Skeletal muscle cell (primary cell): ENCODE measurements around the gene ENO3.

Experiments used
- DNase-seq: peaks from one replicate; pipeline ENCODE4 v3.0.0-alpha.2; 2010; ENCODE audit warnings: low read depth
- H3K4me3 ChIP-seq: 2 replicates; pipeline ENCODE4 v1.5.1; 2011; ENCODE audit warnings: low read depth, mild to moderate bottlenecking, control low read depth, low read length, moderate library complexity

The ENO3 gene

DNA sequence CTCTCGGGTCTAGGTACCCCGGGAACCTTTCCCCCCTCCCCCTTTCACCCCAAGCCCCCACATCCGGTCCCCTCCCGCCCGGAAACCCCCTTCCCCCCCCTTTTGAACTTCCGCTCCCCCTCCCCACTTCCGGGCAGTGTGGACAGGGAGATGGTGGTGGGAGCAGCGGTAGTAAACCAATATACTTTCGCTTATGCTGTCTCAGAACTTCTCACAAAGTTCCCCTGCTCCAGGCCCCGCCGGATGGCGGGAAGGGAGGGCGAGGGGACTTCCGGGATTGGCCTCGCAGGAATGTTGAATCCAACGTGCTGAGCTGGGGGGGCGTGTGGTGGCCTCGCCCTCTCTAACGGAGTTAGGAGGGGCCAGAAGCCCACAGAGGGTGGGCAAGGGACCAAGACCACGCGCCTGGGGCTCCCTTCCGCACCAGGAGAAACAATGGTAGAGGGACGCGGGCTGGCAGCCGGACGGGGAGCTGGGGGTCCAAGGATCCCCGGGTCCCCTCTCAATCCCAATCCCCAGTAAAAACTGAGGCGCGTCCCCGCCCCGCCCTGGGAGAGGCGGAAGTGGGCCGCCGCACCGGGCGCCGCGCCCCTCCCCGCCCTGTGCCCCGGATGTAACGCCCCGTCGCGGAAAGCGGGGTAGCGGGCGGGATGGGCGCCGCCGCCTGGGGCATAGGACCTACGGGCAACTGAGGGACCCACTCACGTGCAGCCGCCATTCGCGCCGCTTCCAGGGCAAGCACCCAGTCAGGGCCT, 3.3 kb upstream of the ENO3 start:
- no peak for DNase-seq
- H3K4me3 ChIP-seq: peak overlapping the region; percentile 97

DNA sequence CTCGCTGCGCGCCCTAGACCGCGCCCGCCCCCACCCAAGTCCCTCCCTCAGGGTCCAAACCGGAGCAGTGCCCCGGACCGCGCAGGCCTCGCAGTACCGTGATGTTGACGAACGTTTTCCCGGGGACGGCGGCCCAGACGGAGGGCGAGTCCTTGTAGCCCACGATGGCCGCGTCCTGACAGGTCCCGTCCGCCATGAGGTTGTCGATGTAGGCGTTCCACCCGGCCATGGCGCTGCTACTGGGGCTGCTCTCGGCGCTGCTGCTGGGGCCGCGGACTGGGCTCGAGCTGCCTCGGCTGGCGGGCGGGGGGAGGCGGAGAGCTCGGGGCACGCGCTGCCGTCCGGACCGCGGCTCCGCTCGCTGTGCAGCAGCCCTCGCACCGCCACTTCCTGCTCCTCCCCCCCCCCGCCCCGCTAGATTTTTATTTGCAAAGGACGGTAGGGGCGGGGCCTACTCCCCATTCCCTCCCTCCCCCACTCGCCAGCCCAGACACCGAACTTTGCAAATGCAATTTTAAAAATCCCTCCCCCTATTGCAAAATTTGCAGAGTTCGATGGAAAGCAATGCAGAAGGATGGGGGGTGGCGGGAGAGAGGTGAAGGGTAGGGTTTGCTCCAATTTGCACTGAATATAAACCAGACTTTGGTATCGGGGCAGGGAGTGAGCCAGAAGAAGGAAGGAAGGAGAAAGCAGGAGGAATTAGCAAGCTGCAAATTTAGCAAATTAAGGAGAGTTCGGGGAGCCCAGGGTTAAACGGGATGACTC, 2.6 kb upstream of the ENO3 start, which contains the start of gene PFN1:
Gene PFN1 (minus strand): TSS at position 365 of the 765 bp plus-strand sequence. CDS start 136 bp downstream, at position 229.
- peak within 1 kb of the TSS; percentile 97 for H3K4me3 ChIP-seq
- peak; percentile 86 for DNase-seq

DNA sequence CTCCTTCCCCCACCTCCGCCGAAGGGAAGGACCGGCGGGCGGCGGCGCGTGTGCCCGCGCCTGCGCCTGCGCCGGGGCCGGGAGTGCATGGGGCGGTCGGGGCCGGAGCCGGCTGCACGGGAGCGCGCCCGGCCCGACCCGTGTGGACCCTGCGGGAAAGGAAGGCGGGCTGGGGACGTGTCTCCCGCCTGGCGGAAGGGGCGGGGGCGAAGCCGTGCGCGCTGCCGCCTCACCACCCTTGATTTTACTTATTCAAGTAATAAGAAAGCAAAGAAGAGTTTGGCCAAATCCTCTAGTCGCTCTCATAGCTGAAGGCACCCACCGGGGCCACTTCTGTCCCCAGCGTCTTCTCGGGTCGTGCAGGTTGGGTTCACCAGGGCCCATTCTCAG, 2.0 kb upstream of the ENO3 start:
- H3K4me3 ChIP-seq: peak overlapping the region; percentile 97
- DNase-seq: peak; percentile 80

DNA sequence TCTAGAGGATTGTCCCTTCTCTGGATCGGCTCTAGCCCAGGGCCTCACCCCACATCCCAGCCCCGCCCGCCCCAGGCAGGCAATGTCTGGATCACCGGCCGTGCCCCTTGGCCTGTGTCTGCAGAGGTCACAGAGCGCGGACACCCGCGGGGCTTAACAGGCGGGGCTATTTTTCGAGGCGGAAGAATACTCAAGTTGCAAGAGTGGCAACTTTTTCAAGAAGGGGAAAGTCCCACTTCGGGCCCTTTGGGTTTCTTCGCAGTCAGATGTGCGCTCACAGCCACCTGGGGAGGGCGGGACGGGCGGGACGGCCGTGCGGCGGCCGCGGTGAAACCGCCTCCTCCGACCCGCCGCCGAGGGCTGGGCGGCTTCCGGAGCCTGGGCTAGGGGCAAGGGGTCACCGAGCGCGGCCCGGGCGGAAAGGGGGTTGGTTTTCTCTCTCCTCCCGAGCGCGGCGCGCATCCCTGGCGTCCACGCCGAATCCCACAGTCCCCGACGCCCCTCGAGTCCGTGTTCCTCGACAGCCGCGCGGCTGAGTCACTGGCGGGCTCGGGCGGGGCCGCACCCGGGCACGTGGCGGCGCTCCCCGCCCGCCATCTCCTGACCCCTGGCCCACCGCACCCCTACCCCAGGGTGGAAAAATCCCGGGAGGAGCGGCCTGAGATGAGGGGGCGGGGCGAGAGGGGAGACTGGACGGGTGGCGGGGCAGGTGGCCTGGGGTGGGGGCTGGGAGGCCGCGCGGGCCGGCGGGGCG, 1.4 kb upstream of the ENO3 start:
- peak overlapping the region; percentile 97 for H3K4me3 ChIP-seq
- DNase-seq: no peak

DNA sequence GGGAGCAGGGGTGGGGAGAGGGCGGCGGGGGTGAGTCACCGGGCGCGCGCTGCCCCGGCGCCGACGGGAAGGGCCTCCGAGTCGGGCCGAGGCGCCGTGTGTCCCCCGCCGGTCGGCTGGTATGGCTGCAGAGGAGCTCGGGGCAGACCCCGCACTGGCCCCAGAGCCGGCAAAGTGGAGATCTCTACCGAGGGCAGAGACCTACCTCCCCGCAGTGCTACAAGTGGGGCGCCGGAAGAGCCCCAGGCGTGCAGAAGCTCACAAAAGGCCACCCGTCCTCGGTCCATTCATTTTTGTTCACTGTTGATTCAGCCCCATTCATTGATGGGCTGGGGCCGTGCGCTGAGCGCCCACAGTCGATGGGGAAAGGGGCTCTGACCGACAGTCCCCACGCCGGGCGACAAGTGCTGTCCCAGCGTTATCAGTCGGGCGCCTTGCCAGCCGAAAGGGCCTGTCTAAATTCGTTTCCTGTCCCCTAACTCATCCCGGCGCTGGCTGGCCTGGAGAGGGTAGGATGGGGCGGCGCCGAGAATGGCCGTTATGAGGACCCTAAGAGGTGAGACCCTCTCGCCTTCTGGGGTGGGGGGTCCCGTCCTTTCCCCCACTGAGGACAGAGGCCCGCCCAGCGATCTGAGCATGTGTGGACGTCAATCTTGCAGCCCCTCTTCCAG, 709 bp upstream of the ENO3 start:
- no peak for DNase-seq

DNA sequence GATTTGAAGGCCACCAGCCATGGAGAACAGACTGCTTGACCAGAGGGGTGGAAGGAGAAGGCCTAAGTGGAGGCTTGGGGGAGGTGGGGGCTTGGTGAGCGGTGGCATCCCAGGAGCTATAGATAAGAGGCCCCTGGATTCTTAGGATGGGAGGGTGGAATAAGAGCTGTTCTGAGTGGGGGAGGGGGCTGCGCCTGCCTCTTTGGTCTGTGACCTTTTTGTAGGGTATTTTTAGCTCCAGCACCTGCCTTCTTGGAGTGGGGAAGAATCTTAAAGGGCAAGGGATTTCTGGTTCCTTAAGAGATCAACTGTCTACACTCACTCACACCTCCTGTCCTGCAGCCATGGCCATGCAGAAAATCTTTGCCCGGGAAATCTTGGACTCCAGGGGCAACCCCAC, 567 bp downstream of the ENO3 start:
- H3K4me3 ChIP-seq: peak overlapping the region; percentile 27
- no peak for DNase-seq

More for the DNA sequence above, 709 bp upstream of the ENO3 start:
- peak overlapping the region; percentile 37 for H3K4me3 ChIP-seq

DNA sequence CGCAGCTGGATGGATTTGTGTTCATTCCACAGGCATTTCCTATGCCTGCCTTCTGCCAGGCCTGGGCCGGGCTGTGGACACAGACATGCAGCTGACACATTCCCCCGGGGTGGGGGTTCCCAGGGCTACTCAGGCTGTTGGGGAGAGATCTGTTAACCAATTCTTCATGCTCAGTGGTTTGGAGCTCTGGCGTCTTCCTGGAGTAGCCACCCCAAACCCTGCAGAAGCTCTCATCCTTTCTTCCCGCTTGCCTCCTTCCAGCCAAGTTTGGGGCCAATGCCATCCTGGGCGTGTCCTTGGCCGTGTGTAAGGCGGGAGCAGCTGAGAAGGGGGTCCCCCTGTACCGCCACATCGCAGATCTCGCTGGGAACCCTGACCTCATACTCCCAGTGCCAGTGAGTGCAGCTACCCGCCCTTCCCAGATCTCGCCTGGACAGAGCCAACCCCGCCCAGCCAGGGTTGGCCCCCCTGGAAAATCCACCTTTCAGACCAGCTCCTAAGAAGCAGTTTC, 2.6 kb downstream of the ENO3 start:
- H3K4me3 ChIP-seq: peak overlapping the region; percentile 17
- DNase-seq: no peak

DNA sequence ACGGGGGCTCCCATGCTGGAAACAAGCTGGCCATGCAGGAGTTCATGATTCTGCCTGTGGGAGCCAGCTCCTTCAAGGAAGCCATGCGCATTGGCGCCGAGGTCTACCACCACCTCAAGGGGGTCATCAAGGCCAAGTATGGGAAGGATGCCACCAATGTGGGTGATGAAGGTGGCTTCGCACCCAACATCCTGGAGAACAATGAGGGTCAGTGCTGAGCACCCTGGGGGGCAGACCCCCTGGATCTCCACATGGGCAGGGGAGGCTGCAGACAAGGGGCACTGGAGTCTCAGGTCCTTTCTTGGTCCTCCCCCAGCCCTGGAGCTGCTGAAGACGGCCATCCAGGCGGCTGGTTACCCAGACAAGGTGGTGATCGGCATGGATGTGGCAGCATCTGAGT, 4.2 kb downstream of the ENO3 start:
- no peak overlapping the region for H3K4me3 ChIP-seq
- DNase-seq: no peak

DNA sequence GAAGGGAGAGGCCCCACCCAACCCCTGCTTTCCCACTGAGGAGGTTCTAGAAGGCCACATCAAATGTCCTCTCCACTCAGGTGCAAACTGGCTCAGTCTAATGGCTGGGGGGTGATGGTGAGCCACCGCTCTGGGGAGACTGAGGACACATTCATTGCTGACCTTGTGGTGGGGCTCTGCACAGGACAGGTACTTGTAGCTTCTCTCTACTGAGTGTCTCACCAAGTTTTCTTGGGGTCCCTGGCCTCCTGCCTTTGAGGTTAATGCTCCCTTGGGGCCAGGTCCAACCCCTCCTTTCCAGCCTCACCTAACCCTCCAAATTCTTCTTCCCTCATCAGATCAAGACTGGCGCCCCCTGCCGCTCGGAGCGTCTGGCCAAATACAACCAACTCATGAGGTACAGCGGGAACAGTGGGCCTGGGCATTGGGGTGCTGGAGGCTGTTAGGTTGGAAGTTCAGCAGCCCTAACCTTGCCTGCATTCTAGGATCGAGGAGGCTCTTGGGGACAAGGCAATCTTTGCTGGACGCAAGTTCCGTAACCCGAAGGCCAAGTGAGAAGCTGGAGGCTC, 5.7 kb downstream of the ENO3 start:
- DNase-seq: no peak
- H3K4me3 ChIP-seq: no peak overlapping the region

DNA sequence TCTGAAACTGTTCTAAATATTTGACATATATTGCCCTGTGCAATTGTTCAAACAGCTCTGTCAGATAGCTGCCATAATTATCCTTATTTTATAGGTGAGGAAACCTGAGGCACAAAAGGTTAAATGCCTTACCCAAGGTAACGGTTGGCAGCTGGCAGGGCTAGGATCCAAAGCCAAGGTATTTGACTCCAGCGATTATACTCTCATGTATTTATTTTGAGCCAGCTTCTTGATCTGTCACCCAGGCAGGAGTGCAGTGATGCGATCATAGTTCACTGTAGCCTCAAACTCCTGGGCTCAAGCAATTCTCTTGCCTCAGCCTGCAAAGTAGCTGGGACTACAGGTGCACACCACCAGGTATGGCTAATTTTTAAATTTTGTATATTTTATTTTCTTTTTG, 7.2 kb downstream of the ENO3 start:
- no peak overlapping the region for H3K4me3 ChIP-seq
- no peak for DNase-seq

DNA sequence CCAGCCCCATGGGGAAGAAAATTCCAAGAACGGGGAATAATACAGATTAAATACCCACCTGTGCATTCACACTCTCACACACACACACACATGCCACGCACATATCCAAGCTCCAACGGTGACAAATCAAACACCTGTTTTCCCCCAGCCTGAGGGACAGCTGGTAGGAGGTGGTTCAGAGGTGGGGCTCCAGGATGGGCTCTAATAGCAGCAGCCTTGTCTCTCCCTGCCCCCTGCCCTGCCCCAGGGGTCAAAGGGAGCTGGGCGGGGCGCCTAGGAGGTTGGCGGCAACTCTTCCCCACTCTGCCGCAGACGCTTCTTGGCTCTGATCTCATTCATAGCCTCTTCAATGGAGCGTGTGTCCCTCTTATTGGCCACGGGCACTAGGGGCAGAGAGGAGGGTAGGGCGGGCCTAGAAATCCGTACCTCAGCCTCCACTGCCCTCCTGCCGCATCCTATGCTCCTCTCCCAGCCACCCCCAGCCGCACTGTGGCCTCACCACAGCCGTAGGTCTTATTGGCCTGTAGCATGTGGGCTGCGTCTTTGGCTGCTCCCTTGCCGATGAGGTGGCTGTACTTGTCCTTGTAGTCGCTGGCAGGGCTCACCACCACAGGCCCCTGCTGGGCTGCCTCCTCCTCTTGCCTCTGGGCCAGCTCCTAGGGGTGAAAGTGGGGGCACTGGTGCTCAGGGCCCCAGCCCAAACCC, 8.5 kb downstream of the ENO3 start:
- no peak overlapping the region for H3K4me3 ChIP-seq
- no peak for DNase-seq

DNA sequence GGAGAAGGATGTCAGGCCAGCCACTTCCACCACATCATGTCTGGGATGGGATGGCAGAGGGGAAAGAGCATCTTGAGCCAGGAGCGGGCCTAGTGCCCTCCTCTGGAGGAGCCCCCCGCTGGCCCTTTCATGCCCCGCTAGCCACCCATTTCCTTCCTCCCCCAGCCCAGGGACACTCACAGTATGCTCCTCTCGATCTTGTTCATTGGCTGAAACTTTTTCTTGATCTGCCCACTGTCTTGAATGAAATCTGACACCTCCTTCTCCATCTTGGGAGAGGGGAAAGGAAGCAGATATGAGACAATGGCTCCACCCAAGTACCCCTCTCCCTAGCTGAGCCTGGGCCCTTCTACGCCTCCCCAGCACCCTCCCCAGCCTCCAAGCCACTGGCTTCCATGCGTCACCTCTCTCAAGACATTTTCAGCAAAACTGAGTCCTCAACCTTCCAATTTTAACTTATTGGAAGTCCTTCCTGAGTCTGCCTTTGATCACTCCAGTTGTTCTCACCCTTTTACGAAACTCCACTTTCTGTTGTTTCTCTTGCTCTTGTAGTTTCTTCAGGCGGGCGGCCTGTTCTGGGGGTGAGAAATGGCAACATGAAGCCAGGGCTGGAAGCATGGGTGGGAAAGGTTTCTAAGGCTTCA, 9.5 kb downstream of the ENO3 start:
- H3K4me3 ChIP-seq: no peak overlapping the region
- DNase-seq: no peak

DNA sequence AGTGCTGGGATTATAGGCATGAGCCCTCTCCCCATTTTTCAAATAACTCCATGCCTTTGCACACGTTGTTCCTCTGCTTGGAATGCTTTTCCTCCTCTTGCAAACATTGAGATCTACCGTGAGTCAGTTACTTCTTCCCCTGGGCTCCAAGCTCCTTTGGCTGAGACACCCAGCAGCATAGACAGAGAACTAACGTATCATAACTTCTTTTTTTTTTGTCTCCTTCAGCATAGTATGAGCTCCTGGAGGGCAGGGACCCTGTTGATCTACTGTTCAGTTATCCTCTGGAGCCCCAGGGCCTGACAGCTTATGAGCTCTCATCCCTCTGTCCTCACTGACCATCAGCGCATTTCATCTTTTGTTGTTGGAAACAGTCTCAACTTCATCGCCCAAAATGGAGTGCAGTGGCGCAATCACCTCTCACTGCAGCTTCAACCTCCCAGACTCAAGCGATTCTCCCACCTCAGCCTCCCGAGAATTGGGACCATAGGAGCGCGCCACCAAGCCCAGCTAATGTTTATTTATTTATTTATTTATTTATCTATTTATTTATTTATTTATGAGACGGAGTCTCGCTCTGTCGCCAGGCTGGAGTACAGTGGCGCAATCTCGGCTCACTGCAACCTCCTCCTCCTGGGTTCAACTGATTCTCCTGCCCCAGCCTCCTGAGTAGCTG, 14.5 kb downstream of the ENO3 start:
- no peak for DNase-seq

DNA sequence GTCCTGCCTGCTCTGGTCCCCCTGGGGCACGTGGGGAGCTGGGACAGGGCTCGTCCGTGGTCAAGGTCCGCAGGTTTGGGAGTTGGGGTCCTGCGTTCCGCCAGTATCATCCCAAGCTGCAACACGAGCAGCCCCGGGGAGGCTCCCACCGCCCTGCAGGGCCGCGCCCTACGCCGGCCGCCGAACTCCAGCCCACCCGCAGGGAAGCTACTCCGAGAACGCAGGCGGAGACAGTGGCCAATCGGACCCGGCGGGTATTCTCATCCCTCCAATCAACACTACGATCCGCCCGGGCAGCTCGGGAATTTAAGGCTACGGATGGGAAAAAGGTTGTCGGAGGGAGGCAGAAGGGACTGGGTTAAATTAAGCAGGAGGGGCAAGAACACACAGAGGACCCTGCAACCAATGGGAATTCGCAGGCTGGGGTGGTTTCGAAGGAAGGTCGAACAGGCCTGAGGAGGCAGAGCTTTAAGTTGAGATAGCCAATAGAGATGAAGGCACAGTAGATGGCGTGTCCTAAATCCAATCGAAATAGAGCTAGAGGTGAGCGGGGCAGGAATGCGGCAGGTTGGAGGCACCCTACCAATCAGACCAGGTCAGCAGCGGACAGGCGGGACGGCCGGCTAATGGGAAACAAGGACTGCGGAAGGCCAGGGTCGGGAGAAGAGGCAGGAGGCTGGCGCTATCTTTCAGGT, 16.1 kb downstream of the ENO3 start:
- peak; percentile 99 for DNase-seq

More for the DNA sequence above, 14.5 kb downstream of the ENO3 start:
- H3K4me3 ChIP-seq: no peak overlapping the region

DNA sequence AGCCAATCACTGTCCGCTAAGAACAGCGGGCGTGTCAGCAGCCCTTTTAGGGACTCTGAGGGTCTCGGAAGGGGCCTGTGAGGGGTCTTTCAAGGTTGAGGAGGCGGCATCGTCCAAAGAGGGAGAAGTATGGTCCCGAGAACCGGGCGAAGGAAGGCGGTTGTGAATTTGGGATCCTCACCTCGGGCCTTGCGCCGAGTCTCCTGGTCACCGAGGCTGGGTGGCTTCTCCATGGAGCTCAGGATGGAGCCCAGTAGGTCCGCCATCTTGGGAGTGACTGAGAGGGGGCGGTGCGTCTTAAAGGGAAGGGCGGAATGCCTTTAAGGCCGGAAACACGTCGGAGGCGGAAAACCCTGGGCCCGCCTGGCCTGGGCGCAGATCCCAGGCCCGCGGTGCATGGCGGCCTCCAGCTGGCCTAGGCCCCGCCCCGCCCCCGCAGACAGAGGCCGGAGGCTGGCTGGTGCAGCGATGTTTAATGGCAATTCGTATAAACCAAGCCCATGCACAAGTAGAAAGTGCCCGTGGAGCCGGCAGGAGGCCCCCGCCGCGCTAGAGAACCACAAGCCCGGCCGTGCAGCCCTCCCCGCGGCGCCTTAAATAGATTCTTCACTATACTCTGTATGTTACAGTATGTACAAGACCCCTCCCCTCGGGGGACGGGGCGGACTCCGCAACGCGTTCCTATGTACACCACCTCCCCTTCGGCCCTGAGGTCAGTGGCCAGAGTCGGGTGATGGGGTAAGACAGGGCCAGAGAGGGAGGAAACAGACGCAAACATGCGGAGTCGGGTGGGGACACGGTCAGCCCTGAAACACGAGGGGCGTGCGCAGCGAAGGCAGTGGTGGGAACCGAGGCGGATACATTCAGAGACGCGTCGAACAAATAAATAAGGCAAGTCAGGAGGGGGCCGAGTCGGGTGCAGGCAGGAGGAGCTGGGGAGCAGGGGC, 16.9 kb downstream of the ENO3 start, which contains the start of gene SPAG7:
Gene SPAG7 (minus strand): TSS at position 279 of the 947 bp plus-strand sequence. CDS start 13 bp downstream, at position 266.
- peak; percentile 91 for DNase-seq

More for the DNA sequence above, 16.1 kb downstream of the ENO3 start:
- H3K4me3 ChIP-seq: peak overlapping the region; percentile 75

More for the DNA sequence above, 16.9 kb downstream of the ENO3 start, which contains the start of gene SPAG7:
- H3K4me3 ChIP-seq: peak within 1 kb of the TSS; percentile 75
